ENCODE results near the gene GRSF1. TPM values are rescaled to one million over a fixed set of nuclear protein-coding genes. Genes with fewer than 3 reads are reported as not detected.

The GRSF1 gene
- total and polyA plus RNA-seq, 10 of the 15 experiments (the other 5 are each of a cell fraction or from before 2014, with no cell fraction given): 37.5 to 105 (median 68.4) TPM

DNA sequence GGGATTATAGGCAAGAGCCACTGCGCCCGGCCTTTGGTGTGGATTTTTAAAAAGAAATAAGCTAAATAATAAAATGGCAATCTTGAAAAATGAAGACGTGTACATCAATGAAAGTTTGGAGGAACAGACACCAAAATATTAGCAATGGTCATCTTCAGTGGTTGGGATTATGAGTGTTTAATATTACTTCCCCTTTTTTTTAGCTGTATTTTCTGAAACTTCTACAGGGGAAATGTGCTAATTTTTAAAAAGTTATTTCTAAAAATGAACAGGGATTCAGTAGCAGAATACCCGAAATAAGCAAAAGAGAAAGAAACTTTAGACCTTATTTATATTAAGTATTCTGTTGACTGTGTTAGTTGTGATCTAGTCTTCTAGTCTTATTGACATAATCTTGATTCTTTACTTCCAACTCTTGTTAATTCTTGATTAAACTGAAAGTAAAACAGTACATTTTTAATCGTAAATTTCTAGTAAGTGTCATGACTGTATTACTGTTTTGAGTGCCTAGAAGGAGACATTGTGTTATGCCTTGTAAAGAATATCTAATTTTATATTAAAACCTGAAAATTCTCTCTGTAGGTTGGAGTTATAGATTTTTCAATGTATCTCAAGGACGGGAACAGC lies 66.6 kb downstream of the GRSF1 start:
- RAD21 ChIA-PET (ENCODE audit: unreplicated experiment): interaction anchor here (1.0 to 3.4 kb wide), 7 partner anchors 18 to 177 kb away, joined by 3 to 26 read pairs (median 3); no protein-coding TSS in a partner anchor
- H4K20me1 ChIP-seq (ENCODE audit: control insufficient read depth, insufficient read depth): no peaks in the 10 kb centered on the region
- peaks cover 9% of the 10 kb centered on the region for H3K4me1 ChIP-seq (ENCODE audit: control insufficient read depth, insufficient read depth, low read length)
- SMC1A ChIA-PET (ENCODE audit: uncharacterized antibody, unreplicated experiment): interaction anchor here (0.7 to 4.3 kb wide), 10 partner anchors 10 to 759 kb away, joined by 3 to 36 read pairs (median 3); no protein-coding TSS in a partner anchor
- POLR2A ChIA-PET: no interaction called here
- ATAC-seq: peak; percentile 78
- no peaks in the 10 kb centered on the region for H3K79me2 ChIP-seq (ENCODE audit: control insufficient read depth, insufficient read depth, low read length)
- FAIRE-seq: no peak
- H3K27me3 ChIP-seq (replicated peaks in 1 of 2; ENCODE audit: control insufficient read depth in 2 of 2, insufficient read depth in 2 of 2, low read length in 1 of 2): no peaks in the 10 kb centered on the region
- H3K9ac ChIP-seq (ENCODE audit: control insufficient read depth, insufficient read depth, low read length): no peak overlapping the region
- no peak for DNase-seq (ENCODE audit: low read depth, low spot score)
- peak overlapping the region; percentile 68 for H3K4me2 ChIP-seq (ENCODE audit: control insufficient read depth, insufficient read depth)
- H3K27ac ChIP-seq (ENCODE audit: control insufficient read depth, insufficient read depth): peak overlapping the region; percentile 25
- intact Hi-C loops (cut with micrococcal nuclease; ENCODE audit: unreplicated experiment): no loop called here
- no TSS peak for BruUV-seq (replicated peaks)
- 53% methylated on average over 6 of the region's 6 CpGs for WGBS (ENCODE audit: insufficient coverage, insufficient replicate concordance, low lambda C conversion rate, missing lambda C conversion rate)
- 0 out of 2 replicates have a peak overlapping the region, but pooled peaks have one; percentile 13 for H3K4me3 ChIP-seq
- no peaks in the 10 kb centered on the region for H3K9me3 ChIP-seq (replicated peaks; ENCODE audit: control insufficient read depth, insufficient read depth, low read length)
- peak overlapping the region; percentile 10 for H2AFZ ChIP-seq (ENCODE audit: control insufficient read depth, low read depth, low read length)
- no peaks in the 10 kb centered on the region for H3K36me3 ChIP-seq (ENCODE audit: control insufficient read depth in 2 of 2, insufficient read depth in 2 of 2, low read length in 1 of 2)
- in situ Hi-C loops (cut with MboI): no loop called here
- CTCF ChIA-PET: interaction anchor here (0.5 to 2.3 kb wide), 6 partner anchors 10 to 169 kb away, joined by 3 to 7 read pairs (median 4); no protein-coding TSS in a partner anchor
- TF ChIP-seq, protein P1, sequence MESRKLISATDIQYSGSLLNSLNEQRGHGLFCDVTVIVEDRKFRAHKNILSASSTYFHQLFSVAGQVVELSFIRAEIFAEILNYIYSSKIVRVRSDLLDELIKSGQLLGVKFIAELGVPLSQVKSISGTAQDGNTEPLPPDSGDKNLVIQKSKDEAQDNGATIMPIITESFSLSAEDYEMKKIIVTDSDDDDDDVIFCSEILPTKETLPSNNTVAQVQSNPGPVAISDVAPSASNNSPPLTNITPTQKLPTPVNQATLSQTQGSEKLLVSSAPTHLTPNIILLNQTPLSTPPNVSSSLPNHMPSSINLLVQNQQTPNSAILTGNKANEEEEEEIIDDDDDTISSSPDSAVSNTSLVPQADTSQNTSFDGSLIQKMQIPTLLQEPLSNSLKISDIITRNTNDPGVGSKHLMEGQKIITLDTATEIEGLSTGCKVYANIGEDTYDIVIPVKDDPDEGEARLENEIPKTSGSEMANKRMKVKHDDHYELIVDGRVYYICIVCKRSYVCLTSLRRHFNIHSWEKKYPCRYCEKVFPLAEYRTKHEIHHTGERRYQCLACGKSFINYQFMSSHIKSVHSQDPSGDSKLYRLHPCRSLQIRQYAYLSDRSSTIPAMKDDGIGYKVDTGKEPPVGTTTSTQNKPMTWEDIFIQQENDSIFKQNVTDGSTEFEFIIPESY (IDR thresholded peaks at IDR 0.05): no peak
- TF ChIP-seq RFX5 (IDR thresholded peaks at IDR 0.05; ENCODE audit: low read depth, low read length) (no peak), TAF1 (IDR thresholded peaks at IDR 0.05; ENCODE audit: borderline replicate concordance, low read depth, low read length) (no peak), POLR2AphosphoS2 (IDR thresholded peaks at IDR 0.05; ENCODE audit: low read depth, low read length) (no peak), NFIC (IDR thresholded peaks at IDR 0.05; ENCODE audit: low read depth, low read length) (peak; percentile 56), RB1 (IDR thresholded peaks at IDR 0.05; ENCODE audit: borderline replicate concordance) (no peak), ZNF622 (IDR thresholded peaks at IDR 0.05) (no peak), NRF1 (conservative IDR thresholded peaks at IDR 0.05; ENCODE audit: low read depth, low read length) (no peak)
- TF ChIP-seq, protein P2, sequence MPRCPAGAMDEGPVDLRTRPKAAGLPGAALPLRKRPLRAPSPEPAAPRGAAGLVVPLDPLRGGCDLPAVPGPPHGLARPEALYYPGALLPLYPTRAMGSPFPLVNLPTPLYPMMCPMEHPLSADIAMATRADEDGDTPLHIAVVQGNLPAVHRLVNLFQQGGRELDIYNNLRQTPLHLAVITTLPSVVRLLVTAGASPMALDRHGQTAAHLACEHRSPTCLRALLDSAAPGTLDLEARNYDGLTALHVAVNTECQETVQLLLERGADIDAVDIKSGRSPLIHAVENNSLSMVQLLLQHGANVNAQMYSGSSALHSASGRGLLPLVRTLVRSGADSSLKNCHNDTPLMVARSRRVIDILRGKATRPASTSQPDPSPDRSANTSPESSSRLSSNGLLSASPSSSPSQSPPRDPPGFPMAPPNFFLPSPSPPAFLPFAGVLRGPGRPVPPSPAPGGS (IDR thresholded peaks at IDR 0.05; ENCODE audit: borderline replicate concordance, insufficient read depth, low read depth, low read length, poor library complexity, severe bottlenecking): no peak
- TF ChIP-seq, protein P3, sequence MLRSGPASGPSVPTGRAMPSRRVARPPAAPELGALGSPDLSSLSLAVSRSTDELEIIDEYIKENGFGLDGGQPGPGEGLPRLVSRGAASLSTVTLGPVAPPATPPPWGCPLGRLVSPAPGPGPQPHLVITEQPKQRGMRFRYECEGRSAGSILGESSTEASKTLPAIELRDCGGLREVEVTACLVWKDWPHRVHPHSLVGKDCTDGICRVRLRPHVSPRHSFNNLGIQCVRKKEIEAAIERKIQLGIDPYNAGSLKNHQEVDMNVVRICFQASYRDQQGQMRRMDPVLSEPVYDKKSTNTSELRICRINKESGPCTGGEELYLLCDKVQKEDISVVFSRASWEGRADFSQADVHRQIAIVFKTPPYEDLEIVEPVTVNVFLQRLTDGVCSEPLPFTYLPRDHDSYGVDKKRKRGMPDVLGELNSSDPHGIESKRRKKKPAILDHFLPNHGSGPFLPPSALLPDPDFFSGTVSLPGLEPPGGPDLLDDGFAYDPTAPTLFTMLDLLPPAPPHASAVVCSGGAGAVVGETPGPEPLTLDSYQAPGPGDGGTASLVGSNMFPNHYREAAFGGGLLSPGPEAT (IDR thresholded peaks at IDR 0.05; ENCODE audit: low read depth): peak; percentile 35; the same call in 1 of the 2 replicates
- TF ChIP-seq, protein P4, sequence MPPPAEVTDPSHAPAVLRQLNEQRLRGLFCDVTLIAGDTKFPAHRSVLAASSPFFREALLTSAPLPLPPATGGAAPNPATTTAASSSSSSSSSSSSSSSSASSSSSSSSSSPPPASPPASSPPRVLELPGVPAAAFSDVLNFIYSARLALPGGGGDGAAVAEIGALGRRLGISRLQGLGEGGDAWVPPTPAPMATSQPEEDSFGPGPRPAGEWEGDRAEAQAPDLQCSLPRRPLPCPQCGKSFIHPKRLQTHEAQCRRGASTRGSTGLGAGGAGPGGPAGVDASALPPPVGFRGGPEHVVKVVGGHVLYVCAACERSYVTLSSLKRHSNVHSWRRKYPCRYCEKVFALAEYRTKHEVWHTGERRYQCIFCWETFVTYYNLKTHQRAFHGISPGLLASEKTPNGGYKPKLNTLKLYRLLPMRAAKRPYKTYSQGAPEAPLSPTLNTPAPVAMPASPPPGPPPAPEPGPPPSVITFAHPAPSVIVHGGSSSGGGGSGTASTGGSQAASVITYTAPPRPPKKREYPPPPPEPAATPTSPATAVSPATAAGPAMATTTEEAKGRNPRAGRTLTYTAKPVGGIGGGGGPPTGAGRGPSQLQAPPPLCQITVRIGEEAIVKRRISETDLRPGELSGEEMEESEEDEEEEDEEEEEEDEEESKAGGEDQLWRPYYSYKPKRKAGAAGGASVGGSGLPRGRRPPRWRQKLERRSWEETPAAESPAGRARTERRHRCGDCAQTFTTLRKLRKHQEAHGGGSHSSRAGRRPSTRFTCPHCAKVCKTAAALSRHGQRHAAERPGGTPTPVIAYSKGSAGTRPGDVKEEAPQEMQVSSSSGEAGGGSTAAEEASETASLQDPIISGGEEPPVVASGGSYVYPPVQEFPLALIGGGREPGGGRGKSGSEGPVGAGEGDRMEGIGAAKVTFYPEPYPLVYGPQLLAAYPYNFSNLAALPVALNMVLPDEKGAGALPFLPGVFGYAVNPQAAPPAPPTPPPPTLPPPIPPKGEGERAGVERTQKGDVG (CRISPR knock-in tag; IDR thresholded peaks at IDR 0.05): no peak
- TF ChIP-seq, protein P5, sequence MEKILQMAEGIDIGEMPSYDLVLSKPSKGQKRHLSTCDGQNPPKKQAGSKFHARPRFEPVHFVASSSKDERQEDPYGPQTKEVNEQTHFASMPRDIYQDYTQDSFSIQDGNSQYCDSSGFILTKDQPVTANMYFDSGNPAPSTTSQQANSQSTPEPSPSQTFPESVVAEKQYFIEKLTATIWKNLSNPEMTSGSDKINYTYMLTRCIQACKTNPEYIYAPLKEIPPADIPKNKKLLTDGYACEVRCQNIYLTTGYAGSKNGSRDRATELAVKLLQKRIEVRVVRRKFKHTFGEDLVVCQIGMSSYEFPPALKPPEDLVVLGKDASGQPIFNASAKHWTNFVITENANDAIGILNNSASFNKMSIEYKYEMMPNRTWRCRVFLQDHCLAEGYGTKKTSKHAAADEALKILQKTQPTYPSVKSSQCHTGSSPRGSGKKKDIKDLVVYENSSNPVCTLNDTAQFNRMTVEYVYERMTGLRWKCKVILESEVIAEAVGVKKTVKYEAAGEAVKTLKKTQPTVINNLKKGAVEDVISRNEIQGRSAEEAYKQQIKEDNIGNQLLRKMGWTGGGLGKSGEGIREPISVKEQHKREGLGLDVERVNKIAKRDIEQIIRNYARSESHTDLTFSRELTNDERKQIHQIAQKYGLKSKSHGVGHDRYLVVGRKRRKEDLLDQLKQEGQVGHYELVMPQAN (conservative IDR thresholded peaks at IDR 0.05): no peak

Data from GM12878 (cell line).